SK-N-SH treated with all-trans-retinoic acid at 6 μM for 48 hours (cell line): ENCODE results near the gene DENND4C.

Experiments used
- ATAC-seq: fragments of 200-7000 bp; cut with Tn5 transposase; 3 replicates; pipeline ENCODE4 v1.9.1; 2020; ENCODE audit warnings: mild to moderate bottlenecking, moderate library complexity
- ARNTL ChIP-seq: fragments of 450-650 bp; formaldehyde crosslinking; IDR thresholded peaks from 2 replicates; pipeline ENCODE4 v1.5.0; 2020; ENCODE audit warnings: low read depth, mild to moderate bottlenecking, moderate library complexity, borderline replicate concordance
- CSDC2 ChIP-seq: fragments of 250-450 bp; sonication (Bioruptor Pico); IDR thresholded peaks from 2 replicates; pipeline ENCODE4 v1.5.0; 2020; ENCODE audit warnings: mild to moderate bottlenecking, moderate library complexity
- ESRRG ChIP-seq: fragments of 250-450 bp; sonication (Bioruptor Pico); IDR thresholded peaks from 2 replicates; pipeline ENCODE4 v1.6.1; 2021; ENCODE audit warnings: mild to moderate bottlenecking
- GLIS3 ChIP-seq: fragments of 250-450 bp; sonication (Bioruptor Pico); IDR thresholded peaks from 2 replicates; pipeline ENCODE4 v1.5.0; 2020; ENCODE audit warnings: mild to moderate bottlenecking, moderate library complexity
- PPARA ChIP-seq: fragments of 250-450 bp; sonication (Bioruptor Pico); IDR thresholded peaks from 2 replicates; pipeline ENCODE4 v1.5.0; 2020; ENCODE audit warnings: mild to moderate bottlenecking, borderline replicate concordance
- RARB ChIP-seq: fragments of 250-450 bp; sonication (Bioruptor Pico); IDR thresholded peaks from 2 replicates; pipeline ENCODE4 v1.8.0; 2021; ENCODE audit warnings: mild to moderate bottlenecking, moderate library complexity
- SNAI2 ChIP-seq: fragments of 250-450 bp; sonication (Bioruptor Pico); IDR thresholded peaks from 2 replicates; pipeline ENCODE4 v1.5.0; 2020; ENCODE audit warnings: mild to moderate bottlenecking, moderate library complexity
- TCF4 ChIP-seq: fragments of 250-450 bp; sonication (Bioruptor Pico); IDR thresholded peaks from 2 replicates; pipeline ENCODE4 v1.8.0; 2021; ENCODE audit warnings: mild to moderate bottlenecking, moderate library complexity, borderline replicate concordance
- ZC3H10 ChIP-seq: fragments of 250-450 bp; sonication (Bioruptor Pico); IDR thresholded peaks from 2 replicates; pipeline ENCODE4 v1.5.1; 2021; ENCODE audit warnings: mild to moderate bottlenecking, moderate library complexity
- ZNF565 ChIP-seq: fragments of 450-650 bp; formaldehyde crosslinking; conservative IDR thresholded peaks from 2 replicates; pipeline ENCODE4 v1.5.0; 2020; ENCODE audit warnings: low read depth, mild to moderate bottlenecking, moderate library complexity
- ZNF70 ChIP-seq: fragments of 450-650 bp; formaldehyde crosslinking; IDR thresholded peaks from 2 replicates; pipeline ENCODE4 v1.5.0; 2020; ENCODE audit warnings: mild to moderate bottlenecking, moderate library complexity
- ZNF8 ChIP-seq: fragments of 450-650 bp; formaldehyde crosslinking; IDR thresholded peaks from 2 replicates; pipeline ENCODE4 v1.5.0; 2020; ENCODE audit warnings: mild to moderate bottlenecking, moderate library complexity
- TF ChIP-seq, protein P1 (sequence below): fragments of 250-450 bp; sonication (Bioruptor Pico); IDR thresholded peaks from 2 replicates; pipeline ENCODE4 v1.5.0; 2020; ENCODE audit warnings: mild to moderate bottlenecking, moderate library complexity
- TF ChIP-seq, protein P2 (sequence below): fragments of 250-450 bp; sonication (Bioruptor Pico); IDR thresholded peaks from 2 replicates; pipeline ENCODE4 v1.5.1; 2021; ENCODE audit warnings: mild to moderate bottlenecking, moderate library complexity
- TF ChIP-seq, protein P3 (sequence below): fragments of 250-450 bp; sonication (Bioruptor Pico); IDR thresholded peaks from 2 replicates; pipeline ENCODE4 v1.8.0; 2021; ENCODE audit warnings: low read depth, mild to moderate bottlenecking, moderate library complexity, borderline replicate concordance
- TF ChIP-seq, protein P4 (sequence below): fragments of 250-450 bp; sonication (Bioruptor Pico); IDR thresholded peaks from 2 replicates; pipeline ENCODE4 v1.8.0; 2020; ENCODE audit warnings: mild to moderate bottlenecking, moderate library complexity, borderline replicate concordance
- TF ChIP-seq, protein P5 (sequence below): fragments of 250-450 bp; sonication (Bioruptor Pico); IDR thresholded peaks from 2 replicates; pipeline ENCODE4 v1.5.1; 2020; ENCODE audit warnings: low read depth, mild to moderate bottlenecking, moderate library complexity

The DENND4C gene

DNA sequence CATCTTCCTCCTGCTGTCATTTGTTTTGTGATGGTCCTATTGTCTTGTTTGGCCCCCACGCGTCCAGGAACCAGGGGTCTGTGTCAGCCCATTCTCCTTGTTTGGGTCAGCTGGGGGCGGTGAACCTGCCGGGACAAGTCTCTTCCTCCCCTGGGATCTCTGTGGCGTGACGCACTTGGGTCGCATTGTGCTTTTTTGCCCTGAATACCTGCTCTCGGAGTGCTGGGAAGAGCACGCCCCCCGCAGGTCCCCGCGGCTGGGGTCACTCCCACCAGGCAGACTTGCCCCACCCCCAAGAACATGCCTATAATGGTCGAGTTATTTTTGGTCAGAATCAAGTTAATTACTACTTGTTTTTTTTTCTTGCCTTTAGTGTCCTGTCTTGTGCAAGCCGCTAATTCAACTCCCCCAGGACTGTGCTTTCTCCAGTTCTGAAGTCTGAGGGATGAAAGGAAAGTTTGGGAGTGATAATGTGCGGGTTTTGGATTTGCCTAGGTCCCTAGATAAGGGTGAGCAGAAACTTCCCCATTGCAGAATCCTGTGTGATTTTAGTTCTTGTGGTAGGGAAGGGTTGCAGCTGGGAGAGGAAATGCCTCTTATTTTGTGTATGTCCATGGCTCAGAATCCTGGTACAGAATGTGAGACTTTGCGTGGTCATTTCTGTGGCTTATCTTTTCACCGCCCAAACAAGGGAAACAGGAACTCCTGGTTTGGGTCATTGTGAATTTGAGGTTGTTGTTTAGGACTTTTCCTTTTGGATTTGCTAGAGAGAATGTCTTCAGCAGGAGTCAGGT, 179.1 kb downstream of the DENND4C start:
- peak; percentile 42 for ATAC-seq
- no peak for TF ChIP-seq ZC3H10 (CRISPR knock-in tag)
- TF ChIP-seq ARNTL, result no peak
- no peak for TF ChIP-seq CSDC2 (CRISPR knock-in tag)
- no peak for TF ChIP-seq RARB

DNA sequence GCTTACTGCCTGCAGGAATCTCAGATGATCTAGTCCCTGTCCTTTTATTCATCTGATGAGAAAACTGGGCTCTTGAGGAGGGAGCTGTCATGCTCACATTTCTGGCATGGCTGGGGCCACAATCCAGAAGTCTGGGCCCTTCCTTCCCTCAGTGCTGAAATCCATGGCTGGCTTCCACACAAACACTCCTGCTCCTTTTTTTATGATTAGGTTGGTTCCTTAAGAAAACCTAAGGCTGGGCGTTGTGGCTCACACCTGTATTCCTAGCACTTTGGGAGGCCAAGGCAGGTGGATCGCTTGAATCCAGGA, 179.7 kb downstream of the DENND4C start:
- no peak for ATAC-seq
- TF ChIP-seq ZNF565 (CRISPR knock-in tag) (no peak), SNAI2 (CRISPR knock-in tag) (no peak)
- TF ChIP-seq, protein P1, sequence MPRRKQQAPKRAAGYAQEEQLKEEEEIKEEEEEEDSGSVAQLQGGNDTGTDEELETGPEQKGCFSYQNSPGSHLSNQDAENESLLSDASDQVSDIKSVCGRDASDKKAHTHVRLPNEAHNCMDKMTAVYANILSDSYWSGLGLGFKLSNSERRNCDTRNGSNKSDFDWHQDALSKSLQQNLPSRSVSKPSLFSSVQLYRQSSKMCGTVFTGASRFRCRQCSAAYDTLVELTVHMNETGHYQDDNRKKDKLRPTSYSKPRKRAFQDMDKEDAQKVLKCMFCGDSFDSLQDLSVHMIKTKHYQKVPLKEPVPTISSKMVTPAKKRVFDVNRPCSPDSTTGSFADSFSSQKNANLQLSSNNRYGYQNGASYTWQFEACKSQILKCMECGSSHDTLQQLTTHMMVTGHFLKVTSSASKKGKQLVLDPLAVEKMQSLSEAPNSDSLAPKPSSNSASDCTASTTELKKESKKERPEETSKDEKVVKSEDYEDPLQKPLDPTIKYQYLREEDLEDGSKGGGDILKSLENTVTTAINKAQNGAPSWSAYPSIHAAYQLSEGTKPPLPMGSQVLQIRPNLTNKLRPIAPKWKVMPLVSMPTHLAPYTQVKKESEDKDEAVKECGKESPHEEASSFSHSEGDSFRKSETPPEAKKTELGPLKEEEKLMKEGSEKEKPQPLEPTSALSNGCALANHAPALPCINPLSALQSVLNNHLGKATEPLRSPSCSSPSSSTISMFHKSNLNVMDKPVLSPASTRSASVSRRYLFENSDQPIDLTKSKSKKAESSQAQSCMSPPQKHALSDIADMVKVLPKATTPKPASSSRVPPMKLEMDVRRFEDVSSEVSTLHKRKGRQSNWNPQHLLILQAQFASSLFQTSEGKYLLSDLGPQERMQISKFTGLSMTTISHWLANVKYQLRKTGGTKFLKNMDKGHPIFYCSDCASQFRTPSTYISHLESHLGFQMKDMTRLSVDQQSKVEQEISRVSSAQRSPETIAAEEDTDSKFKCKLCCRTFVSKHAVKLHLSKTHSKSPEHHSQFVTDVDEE (CRISPR knock-in tag), result no peak

DNA sequence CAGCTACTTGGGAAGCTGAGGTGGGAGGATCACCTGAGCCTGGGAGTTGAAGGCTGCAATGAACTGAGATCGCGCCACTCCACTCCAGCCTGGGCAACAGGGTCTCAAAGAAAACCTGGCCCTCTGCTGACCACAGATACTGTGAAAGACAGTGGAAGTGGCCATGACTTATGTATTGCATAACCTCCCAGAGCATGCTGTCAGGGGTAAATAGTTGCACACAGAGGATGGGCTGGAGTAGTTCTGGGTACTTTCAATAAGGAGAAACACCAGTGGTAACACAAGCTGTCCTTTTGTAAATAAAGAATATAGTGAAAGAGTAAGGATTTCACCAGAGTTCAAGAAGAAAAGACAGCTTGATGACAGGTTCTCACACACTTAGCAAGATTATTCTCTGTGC, 180.1 kb downstream of the DENND4C start:
- TF ChIP-seq, protein P2, sequence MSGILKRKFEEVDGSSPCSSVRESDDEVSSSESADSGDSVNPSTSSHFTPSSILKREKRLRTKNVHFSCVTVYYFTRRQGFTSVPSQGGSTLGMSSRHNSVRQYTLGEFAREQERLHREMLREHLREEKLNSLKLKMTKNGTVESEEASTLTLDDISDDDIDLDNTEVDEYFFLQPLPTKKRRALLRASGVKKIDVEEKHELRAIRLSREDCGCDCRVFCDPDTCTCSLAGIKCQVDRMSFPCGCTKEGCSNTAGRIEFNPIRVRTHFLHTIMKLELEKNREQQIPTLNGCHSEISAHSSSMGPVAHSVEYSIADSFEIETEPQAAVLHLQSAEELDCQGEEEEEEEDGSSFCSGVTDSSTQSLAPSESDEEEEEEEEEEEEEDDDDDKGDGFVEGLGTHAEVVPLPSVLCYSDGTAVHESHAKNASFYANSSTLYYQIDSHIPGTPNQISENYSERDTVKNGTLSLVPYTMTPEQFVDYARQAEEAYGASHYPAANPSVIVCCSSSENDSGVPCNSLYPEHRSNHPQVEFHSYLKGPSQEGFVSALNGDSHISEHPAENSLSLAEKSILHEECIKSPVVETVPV, result no peak
- TF ChIP-seq ESRRG (CRISPR knock-in tag) (no peak), GLIS3 (no peak), ZNF565 (CRISPR knock-in tag) (no peak), ZC3H10 (CRISPR knock-in tag) (no peak), PPARA (CRISPR knock-in tag) (no peak), ZNF70 (CRISPR knock-in tag) (no peak), ZNF8 (CRISPR knock-in tag) (no peak), CSDC2 (CRISPR knock-in tag) (no peak), TCF4 (CRISPR knock-in tag) (no peak), RARB (no peak)
- TF ChIP-seq, protein P3, sequence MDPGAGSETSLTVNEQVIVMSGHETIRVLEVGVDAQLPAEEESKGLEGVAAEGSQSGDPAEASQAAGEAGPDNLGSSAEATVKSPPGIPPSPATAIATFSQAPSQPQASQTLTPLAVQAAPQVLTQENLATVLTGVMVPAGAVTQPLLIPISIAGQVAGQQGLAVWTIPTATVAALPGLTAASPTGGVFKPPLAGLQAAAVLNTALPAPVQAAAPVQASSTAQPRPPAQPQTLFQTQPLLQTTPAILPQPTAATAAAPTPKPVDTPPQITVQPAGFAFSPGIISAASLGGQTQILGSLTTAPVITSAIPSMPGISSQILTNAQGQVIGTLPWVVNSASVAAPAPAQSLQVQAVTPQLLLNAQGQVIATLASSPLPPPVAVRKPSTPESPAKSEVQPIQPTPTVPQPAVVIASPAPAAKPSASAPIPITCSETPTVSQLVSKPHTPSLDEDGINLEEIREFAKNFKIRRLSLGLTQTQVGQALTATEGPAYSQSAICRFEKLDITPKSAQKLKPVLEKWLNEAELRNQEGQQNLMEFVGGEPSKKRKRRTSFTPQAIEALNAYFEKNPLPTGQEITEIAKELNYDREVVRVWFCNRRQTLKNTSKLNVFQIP (CRISPR knock-in tag), result no peak
- TF ChIP-seq, protein P4, sequence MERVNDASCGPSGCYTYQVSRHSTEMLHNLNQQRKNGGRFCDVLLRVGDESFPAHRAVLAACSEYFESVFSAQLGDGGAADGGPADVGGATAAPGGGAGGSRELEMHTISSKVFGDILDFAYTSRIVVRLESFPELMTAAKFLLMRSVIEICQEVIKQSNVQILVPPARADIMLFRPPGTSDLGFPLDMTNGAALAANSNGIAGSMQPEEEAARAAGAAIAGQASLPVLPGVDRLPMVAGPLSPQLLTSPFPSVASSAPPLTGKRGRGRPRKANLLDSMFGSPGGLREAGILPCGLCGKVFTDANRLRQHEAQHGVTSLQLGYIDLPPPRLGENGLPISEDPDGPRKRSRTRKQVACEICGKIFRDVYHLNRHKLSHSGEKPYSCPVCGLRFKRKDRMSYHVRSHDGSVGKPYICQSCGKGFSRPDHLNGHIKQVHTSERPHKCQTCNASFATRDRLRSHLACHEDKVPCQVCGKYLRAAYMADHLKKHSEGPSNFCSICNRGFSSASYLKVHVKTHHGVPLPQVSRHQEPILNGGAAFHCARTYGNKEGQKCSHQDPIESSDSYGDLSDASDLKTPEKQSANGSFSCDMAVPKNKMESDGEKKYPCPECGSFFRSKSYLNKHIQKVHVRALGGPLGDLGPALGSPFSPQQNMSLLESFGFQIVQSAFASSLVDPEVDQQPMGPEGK (CRISPR knock-in tag), result no peak
- TF ChIP-seq, protein P1 (CRISPR knock-in tag), result no peak
- TF ChIP-seq, protein P5, sequence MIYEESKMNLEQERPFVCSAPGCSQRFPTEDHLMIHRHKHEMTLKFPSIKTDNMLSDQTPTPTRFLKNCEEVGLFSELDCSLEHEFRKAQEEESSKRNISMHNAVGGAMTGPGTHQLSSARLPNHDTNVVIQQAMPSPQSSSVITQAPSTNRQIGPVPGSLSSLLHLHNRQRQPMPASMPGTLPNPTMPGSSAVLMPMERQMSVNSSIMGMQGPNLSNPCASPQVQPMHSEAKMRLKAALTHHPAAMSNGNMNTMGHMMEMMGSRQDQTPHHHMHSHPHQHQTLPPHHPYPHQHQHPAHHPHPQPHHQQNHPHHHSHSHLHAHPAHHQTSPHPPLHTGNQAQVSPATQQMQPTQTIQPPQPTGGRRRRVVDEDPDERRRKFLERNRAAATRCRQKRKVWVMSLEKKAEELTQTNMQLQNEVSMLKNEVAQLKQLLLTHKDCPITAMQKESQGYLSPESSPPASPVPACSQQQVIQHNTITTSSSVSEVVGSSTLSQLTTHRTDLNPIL, result no peak
- TF ChIP-seq, all 23 proteins: peak for 0
- no peak for ATAC-seq
